Activated B cell treated with CpG ODN at 0.5 μM for 24 hours (primary cell): Measurements from ENCODE around the gene NCBP3. TPM values are rescaled to one million over a fixed set of nuclear protein-coding genes. Genes with fewer than 3 reads are reported as not detected.
"Not testable (repeated sequence)": the region's sequence is repeated elsewhere in the genome, so short reads cannot be mapped to it uniquely, and the experiment has no call there.

Source experiments
- ATAC-seq: fragments of 200-7000 bp; cut with Tn5 transposase; one replicate; pipeline ENCODE4 v1.10.0; 2021; ENCODE audit warnings: low read depth, mild to moderate bottlenecking, moderate library complexity
- CTCF ChIA-PET: fragments of 350-600 bp; sonication (Branson Sonifier 250); formaldehyde crosslinking; loops from one replicate; lab custom pipeline; 2021; ENCODE audit warnings: antibody characterized with exemption; lab: Charles Lee
- POLR2A ChIA-PET: fragments of 350-600 bp; sonication (Branson Sonifier 250); formaldehyde crosslinking; loops from one replicate; lab custom pipeline; 2021; ENCODE audit warnings: antibody characterized with exemption; lab: Charles Lee
- DNase-seq: peaks from one replicate; pipeline ENCODE4 v3.0.0; 2022
- H3K27ac Mint-ChIP-seq: one replicate; pipeline ENCODE4 v1.8.0; 2020; ENCODE audit warnings: mixed read lengths
- H3K27me3 Mint-ChIP-seq: one replicate; pipeline ENCODE4 v1.8.0; 2021; ENCODE audit warnings: mixed read lengths
- H3K36me3 Mint-ChIP-seq: one replicate; pipeline ENCODE4 v1.8.0; 2021; ENCODE audit warnings: low read depth, mixed read lengths
- H3K4me1 Mint-ChIP-seq: one replicate; pipeline ENCODE4 v1.8.0; 2021; ENCODE audit warnings: mixed read lengths
- H3K4me3 Mint-ChIP-seq: one replicate; pipeline ENCODE4 v1.8.0; 2020; ENCODE audit warnings: mild to moderate bottlenecking, mixed read lengths
- H3K9me3 Mint-ChIP-seq: one replicate; pipeline ENCODE4 v1.8.0; 2020; ENCODE audit warnings: mixed read lengths
- CTCF ChIP-seq: fragments of 200-600 bp; IDR thresholded peaks from one replicate; pipeline ENCODE4 v1.8.0; 2022; ENCODE audit warnings: antibody characterized with exemption, mild to moderate bottlenecking
- intact Hi-C: fragments of 100-400 bp; cut with micrococcal nuclease; formaldehyde crosslinking; loops from one replicate; pipeline ENCODE4 v1.15.1; 2024
- total RNA-seq: library from RNA; stranded (reverse); gene quantifications from 2 replicates; pipeline ENCODE4 v1.2.3, GENCODE V29; 2022

Gene NCBP3
- total RNA-seq, 1 donor from 2014 or later, result 49.5 TPM

- DNase-seq, result no peak
- Mint-ChIP-seq H3K27me3 (no peaks in the 10 kb centered on the region), H3K9me3 (no peaks in the 10 kb centered on the region), H3K4me3 (no peak overlapping the region), H3K36me3 (no peaks in the 10 kb centered on the region), H3K27ac (peak overlapping the region; percentile 79), H3K4me1 (peaks cover 57% of the 10 kb centered on the region)
- TF ChIP-seq CTCF, result no peak
- ATAC-seq, result no peak
- intact Hi-C loops, result loop anchor here (1.0 kb wide), 1 partner anchor 9 kb away; no protein-coding TSS in a partner anchor
- ChIA-PET POLR2A (interaction anchor here (0.5 to 1.6 kb wide), 2 partner anchors 99 to 104 kb away, joined by 3 to 4 read pairs; no protein-coding TSS in a partner anchor), CTCF (interaction anchor here (1.1 to 1.6 kb wide), 3 partner anchors 31 to 58 kb away, joined by 4 to 5 read pairs (median 4); no protein-coding TSS in a partner anchor)
Observed at GRCh38 chr17:3795390-3796102, 50.5 kb downstream of the NCBP3 start.

- no peak for ATAC-seq
- intact Hi-C loops, result no loop called here
- Mint-ChIP-seq H3K27me3 (no peaks in the 10 kb centered on the region), H3K4me3 (no peak overlapping the region), H3K36me3 (no peaks in the 10 kb centered on the region), H3K4me1 (peaks cover 50% of the 10 kb centered on the region), H3K27ac (peak overlapping the region; percentile 76), H3K9me3 (no peaks in the 10 kb centered on the region)
- TF ChIP-seq CTCF, result no peak
- POLR2A ChIA-PET, result no interaction called here
- CTCF ChIA-PET, result interaction anchor here (1.6 kb wide), 1 partner anchor 57 kb away, joined by 4 read pairs; no protein-coding TSS in a partner anchor
- DNase-seq, result no peak
Observed at GRCh38 chr17:3794557-3795389, 51.3 kb downstream of the NCBP3 start.

GRCh38 chr17:3794152-3794551 lies 51.9 kb downstream of the NCBP3 start:
- H3K9me3 Mint-ChIP-seq, intact Hi-C loops, H3K27me3 Mint-ChIP-seq, H3K4me3 Mint-ChIP-seq, H3K27ac Mint-ChIP-seq, POLR2A ChIA-PET, ATAC-seq, DNase-seq, H3K36me3 Mint-ChIP-seq, CTCF ChIA-PET: not testable (repeated sequence)
- H3K4me1 Mint-ChIP-seq, result peaks cover 44% of the 10 kb centered on the region

GRCh38 chr17:3793258-3793657 lies 52.8 kb downstream of the NCBP3 start:
- H3K4me3 Mint-ChIP-seq, H3K27me3 Mint-ChIP-seq, DNase-seq, ATAC-seq, H3K9me3 Mint-ChIP-seq, H3K36me3 Mint-ChIP-seq, H3K27ac Mint-ChIP-seq, intact Hi-C loops, POLR2A ChIA-PET, CTCF ChIA-PET: not testable (repeated sequence)
- H3K4me1 Mint-ChIP-seq, result peaks cover 37% of the 10 kb centered on the region

- no peaks in the 10 kb centered on the region for H3K36me3 Mint-ChIP-seq
- intact Hi-C loops, result no loop called here
- H3K4me1 Mint-ChIP-seq, result peaks cover 33% of the 10 kb centered on the region
- CTCF ChIA-PET, result no interaction called here
- no peak for TF ChIP-seq CTCF
- no peaks in the 10 kb centered on the region for H3K27me3 Mint-ChIP-seq
- no peak overlapping the region for H3K27ac Mint-ChIP-seq
- no peak for DNase-seq
- no peaks in the 10 kb centered on the region for H3K9me3 Mint-ChIP-seq
- POLR2A ChIA-PET, result no interaction called here
- ATAC-seq, result no peak
- no peak overlapping the region for H3K4me3 Mint-ChIP-seq
Observed at GRCh38 chr17:3792481-3792880, 53.6 kb downstream of the NCBP3 start.
